HG03045 (cell line): ENCODE data around the gene MCAM.
A peak's percentile ranks its signal among the peaks of the same experiment; 100 is the strongest.

Source experiments
- ATAC-seq: cut with Tn5 transposase; IDR thresholded peaks from one replicate; pipeline ENCODE4 v1.9.1; 2021; ENCODE audit warnings: mild to moderate bottlenecking, moderate library complexity; ENCODE audit not compliant: unreplicated experiment

The MCAM gene

GRCh38 chr11:119345685-119346084 is 28.8 kb upstream of the MCAM start:
- ATAC-seq, result no peak

- ATAC-seq, result no peak
These were observed 27.5 kb upstream of the MCAM start for GRCh38 chr11:119344291-119345010.

GRCh38 chr11:119343726-119344125 is 26.8 kb upstream of the MCAM start:
- no peak for ATAC-seq

GRCh38 chr11:119342362-119343130 is 25.6 kb upstream of the MCAM start:
- ATAC-seq, result no peak

- ATAC-seq, result no peak
These were observed 25.0 kb upstream of the MCAM start for GRCh38 chr11:119342023-119342300.

GRCh38 chr11:119341222-119342022 is 24.5 kb upstream of the MCAM start:
- ATAC-seq, result no peak

GRCh38 chr11:119340335-119341221 is 23.6 kb upstream of the MCAM start, which contains the start of gene C1QTNF5:
Gene C1QTNF5, minus strand, starts transcription at chr11:119340883. Its CDS starts 486 bp downstream, at chr11:119340397.
- no peak for ATAC-seq

- ATAC-seq, result no peak
These were observed 22.8 kb upstream of the MCAM start for GRCh38 chr11:119339589-119340334.

- no peak for ATAC-seq
These were observed 22.1 kb upstream of the MCAM start for GRCh38 chr11:119338965-119339588.

- no peak for ATAC-seq
These were observed 21.5 kb upstream of the MCAM start for GRCh38 chr11:119338318-119338890.

- ATAC-seq, result no peak
These were observed 20.8 kb upstream of the MCAM start for GRCh38 chr11:119337581-119338317.

GRCh38 chr11:119336744-119337469 is 20.0 kb upstream of the MCAM start:
- ATAC-seq, result no peak

- no peak for ATAC-seq
These were observed 19.0 kb upstream of the MCAM start for GRCh38 chr11:119335655-119336543.

- ATAC-seq, result no peak
These were observed 18.2 kb upstream of the MCAM start for GRCh38 chr11:119335091-119335654.

- peak; percentile 93 for ATAC-seq
These were observed 17.4 kb upstream of the MCAM start, which contains the start of gene RNF26 for GRCh38 chr11:119334174-119334930. Gene RNF26, plus strand, starts transcription at chr11:119334527. Its CDS starts 596 bp downstream, at chr11:119335123.
